Glutamatergic neuron (in vitro differentiated cells): ENCODE measurements around the gene NUDT16L1. TPM values are rescaled to one million over a fixed set of nuclear protein-coding genes. Genes with fewer than 3 reads are reported as not detected.

Experiments
- DNase-seq: peaks from one replicate; pipeline ENCODE4 v3.0.0; 2022
- H3K27ac Mint-ChIP-seq: one replicate; pipeline ENCODE4 v1.8.0; 2020; ENCODE audit warnings: mild to moderate bottlenecking, mixed read lengths, inconsistent platforms; ENCODE audit not compliant: unreplicated experiment
- H3K27me3 Mint-ChIP-seq: one replicate; pipeline ENCODE4 v1.8.0; 2020; ENCODE audit warnings: mild to moderate bottlenecking, moderate library complexity, mixed read lengths, inconsistent platforms; ENCODE audit not compliant: unreplicated experiment
- H3K36me3 Mint-ChIP-seq: one replicate; pipeline ENCODE4 v1.8.0; 2020; ENCODE audit warnings: mild to moderate bottlenecking, mixed read lengths, inconsistent platforms; ENCODE audit not compliant: unreplicated experiment
- H3K4me1 Mint-ChIP-seq: one replicate; pipeline ENCODE4 v1.8.0; 2020; ENCODE audit warnings: mild to moderate bottlenecking, low read depth, mixed read lengths, inconsistent platforms; ENCODE audit not compliant: unreplicated experiment
- H3K4me3 Mint-ChIP-seq: one replicate; pipeline ENCODE4 v1.8.0; 2020; ENCODE audit warnings: mild to moderate bottlenecking, mixed read lengths, inconsistent platforms; ENCODE audit not compliant: unreplicated experiment
- H3K9me3 Mint-ChIP-seq: one replicate; pipeline ENCODE4 v1.8.0; 2020; ENCODE audit warnings: mild to moderate bottlenecking, moderate library complexity, mixed read lengths, inconsistent platforms; ENCODE audit not compliant: unreplicated experiment
- CTCF ChIP-seq: fragments of 200-600 bp; sonication (generic); IDR thresholded peaks from one replicate; pipeline ENCODE4 v1.5.0; 2021; ENCODE audit not compliant: partially characterized antibody, unreplicated experiment
- total RNA-seq: library from RNA; stranded (reverse); fragmentation: NEBNext Ultra II Directional; extraction: Animal tissue kit (Norgen Biotek cat#: 25700); gene quantifications from one replicate; pipeline ENCODE4 v1.2.1, GENCODE V29; 2021; ENCODE audit not compliant: unreplicated experiment

The NUDT16L1 gene
- total RNA-seq, 1 donor from 2014 or later, result 34.3 TPM

GRCh38 chr16:4667203-4667963 lies 26.0 kb upstream of the NUDT16L1 start:
- Mint-ChIP-seq H3K4me3 (no peak overlapping the region), H3K36me3 (no peaks in the 10 kb centered on the region), H3K9me3 (no peaks in the 10 kb centered on the region), H3K4me1 (peaks cover 15% of the 10 kb centered on the region), H3K27ac (no peak overlapping the region), H3K27me3 (peaks cover 3% of the 10 kb centered on the region)
- DNase-seq, result no peak
- TF ChIP-seq CTCF, result no peak

GRCh38 chr16:4668313-4668960 lies 24.9 kb upstream of the NUDT16L1 start:
- TF ChIP-seq CTCF, result no peak
- no peak for DNase-seq
- Mint-ChIP-seq H3K36me3 (no peaks in the 10 kb centered on the region), H3K4me1 (peaks cover 13% of the 10 kb centered on the region), H3K4me3 (no peak overlapping the region), H3K9me3 (peaks cover under 1% of the 10 kb centered on the region), H3K27me3 (peaks cover 3% of the 10 kb centered on the region), H3K27ac (no peak overlapping the region)

- TF ChIP-seq CTCF, result no peak
- peak overlapping the region; percentile 87 for H3K27ac Mint-ChIP-seq
- peaks cover 4% of the 10 kb centered on the region for H3K9me3 Mint-ChIP-seq
- H3K36me3 Mint-ChIP-seq, result no peaks in the 10 kb centered on the region
- H3K27me3 Mint-ChIP-seq, result peaks cover 4% of the 10 kb centered on the region
- DNase-seq, result no peak
- peaks cover 8% of the 10 kb centered on the region for H3K4me1 Mint-ChIP-seq
- H3K4me3 Mint-ChIP-seq, result no peak overlapping the region
These were observed 19.8 kb upstream of the NUDT16L1 start for GRCh38 chr16:4673387-4674046.

GRCh38 chr16:4674926-4675530 lies 18.3 kb upstream of the NUDT16L1 start:
- Mint-ChIP-seq H3K36me3 (no peaks in the 10 kb centered on the region), H3K4me1 (peaks cover 8% of the 10 kb centered on the region), H3K4me3 (no peak overlapping the region), H3K9me3 (peaks cover 4% of the 10 kb centered on the region), H3K27me3 (peaks cover 4% of the 10 kb centered on the region), H3K27ac (no peak overlapping the region)
- TF ChIP-seq CTCF, result no peak
- DNase-seq, result no peak
